ENCODE results near the gene PUM2. TPM values are rescaled to one million over a fixed set of nuclear protein-coding genes. Genes with fewer than 3 reads are reported as not detected.

PUM2 gene
- total and polyA plus RNA-seq, 2 experiments from 2014 or later: 13.6 to 18.3 TPM

DNA sequence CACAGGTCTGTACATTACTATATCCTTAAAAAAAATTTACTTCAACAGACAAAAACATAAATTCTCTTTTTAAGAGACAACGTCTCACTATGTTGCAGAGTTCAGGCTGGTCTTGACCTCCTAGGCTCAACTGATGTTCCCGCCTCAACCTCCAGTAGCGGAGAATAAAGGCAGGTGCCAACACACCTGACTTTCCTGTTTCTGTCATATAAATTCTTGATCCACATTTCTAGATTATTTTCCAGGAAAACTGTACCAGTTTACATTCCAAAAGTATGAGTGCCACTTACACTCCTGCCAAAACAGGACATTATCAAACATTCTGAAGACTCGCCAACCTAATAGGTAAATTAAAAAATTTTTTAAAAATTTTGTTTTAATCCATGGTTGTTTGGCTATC is 48.6 kb downstream of the PUM2 start:
- no peak for TF ChIP-seq EZH2 (IDR thresholded peaks at IDR 0.05; ENCODE audit: insufficient read depth, poor library complexity, severe bottlenecking)
- no peak for TF ChIP-seq EZH2phosphoT487 (IDR thresholded peaks at IDR 0.05; ENCODE audit: insufficient read depth, low read depth)
- H3K79me2 ChIP-seq (ENCODE audit: insufficient read depth): peaks cover 94% of the 10 kb centered on the region
- H3K36me3 ChIP-seq (ENCODE audit: low read depth): peaks cover 28% of the 10 kb centered on the region
- no peak for DNase-seq
- WGBS, 2 experiments (ENCODE audit: low coverage in 1 of 2, low lambda C conversion rate in 2 of 2, missing lambda C conversion rate in 2 of 2): 96 to 98% methylated on average over 4 of the region's 4 CpGs
- H3K27me3 ChIP-seq (replicated peaks; ENCODE audit: insufficient read depth): no peaks in the 10 kb centered on the region
- no peak overlapping the region for H3K27ac ChIP-seq
- no peaks in the 10 kb centered on the region for H3K9me2 ChIP-seq (ENCODE audit: insufficient read depth)
- H2AFZ ChIP-seq: no peak overlapping the region
- H3K9ac ChIP-seq: no peak overlapping the region
- in situ Hi-C loops (cut with MboI): no loop called here
- H3K4me1 ChIP-seq (ENCODE audit: insufficient read depth): peaks cover 31% of the 10 kb centered on the region
- peaks cover 18% of the 10 kb centered on the region for H3F3A ChIP-seq (ENCODE audit: insufficient read depth)
- H3K4me2 ChIP-seq (ENCODE audit: unreplicated experiment): no peak overlapping the region
- no peaks in the 10 kb centered on the region for H3K9me3 ChIP-seq (ENCODE audit: low read depth)
- no peaks in the 10 kb centered on the region for H4K20me1 ChIP-seq (ENCODE audit: insufficient read depth)
- H3K4me3 ChIP-seq: no peak overlapping the region

DNA sequence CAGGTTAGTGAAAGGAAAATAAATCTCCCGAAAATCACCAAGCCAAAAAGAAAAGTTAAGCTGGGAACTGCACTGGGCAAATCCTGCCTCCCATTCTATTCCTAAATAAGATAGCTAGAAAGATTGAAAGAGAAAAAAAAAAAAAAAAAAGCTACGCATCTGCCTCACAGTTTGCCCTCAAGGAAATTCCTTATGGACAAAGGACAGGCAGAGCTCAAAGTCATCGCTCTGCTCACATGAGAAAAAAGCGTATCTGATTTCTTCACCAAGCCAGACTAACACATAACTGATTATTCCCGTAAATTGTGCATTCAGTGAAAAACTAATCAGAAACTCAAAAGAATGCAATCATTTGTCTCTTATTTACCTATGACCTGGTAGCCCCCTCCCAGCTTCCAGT is 50.0 kb downstream of the PUM2 start:
- in situ Hi-C loops (cut with MboI): no loop called here
- Histone ChIP-seq H3K79me2 (ENCODE audit: insufficient read depth) (peaks cover 94% of the 10 kb centered on the region), H3K27ac (no peak overlapping the region), H3K27me3 (replicated peaks; ENCODE audit: insufficient read depth) (no peaks in the 10 kb centered on the region), H3K4me3 (no peak overlapping the region), H2AFZ (no peak overlapping the region), H3K4me1 (ENCODE audit: insufficient read depth) (peaks cover 31% of the 10 kb centered on the region), H3K9me2 (ENCODE audit: insufficient read depth) (no peaks in the 10 kb centered on the region), H3K9me3 (ENCODE audit: low read depth) (no peaks in the 10 kb centered on the region), H3F3A (ENCODE audit: insufficient read depth) (peaks cover 18% of the 10 kb centered on the region), H3K4me2 (ENCODE audit: unreplicated experiment) (no peak overlapping the region), H3K9ac (no peak overlapping the region), H4K20me1 (ENCODE audit: insufficient read depth) (no peaks in the 10 kb centered on the region), H3K36me3 (ENCODE audit: low read depth) (peaks cover 27% of the 10 kb centered on the region)
- 94 to 97% methylated on average over 5 of the region's 5 CpGs for WGBS, 2 experiments (ENCODE audit: low coverage in 1 of 2, low lambda C conversion rate in 2 of 2, missing lambda C conversion rate in 2 of 2)
- no peak for TF ChIP-seq EZH2 (IDR thresholded peaks at IDR 0.05; ENCODE audit: insufficient read depth, poor library complexity, severe bottlenecking)
- TF ChIP-seq EZH2phosphoT487 (IDR thresholded peaks at IDR 0.05; ENCODE audit: insufficient read depth, low read depth): no peak
- DNase-seq: no peak

DNA sequence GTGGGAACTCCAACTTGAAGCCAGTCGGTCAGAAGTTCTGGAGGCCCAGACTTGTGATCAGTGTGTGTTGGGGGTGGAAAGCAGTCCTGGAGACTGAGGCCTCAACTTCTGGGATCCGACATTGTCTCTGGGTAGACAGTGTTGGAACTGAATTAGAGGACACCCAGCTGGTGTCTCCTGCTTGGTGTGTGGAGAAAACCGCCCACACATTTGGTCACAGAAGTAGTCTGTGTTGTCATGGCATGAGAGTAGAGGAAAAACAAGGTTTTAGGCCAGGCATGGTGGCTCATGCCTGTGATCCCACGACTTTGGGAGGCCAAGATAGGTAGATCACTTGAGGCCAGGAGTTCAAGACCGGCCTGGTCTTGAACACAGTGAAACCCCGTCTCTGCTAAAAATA is 51.5 kb downstream of the PUM2 start:
- Histone ChIP-seq H3K36me3 (ENCODE audit: low read depth) (peaks cover 32% of the 10 kb centered on the region), H3K9ac (no peak overlapping the region), H3K9me2 (ENCODE audit: insufficient read depth) (no peaks in the 10 kb centered on the region), H3K27ac (0 out of 2 replicates have a peak overlapping the region, but pooled peaks have one; percentile 6), H3K27me3 (replicated peaks; ENCODE audit: insufficient read depth) (no peaks in the 10 kb centered on the region), H3K4me2 (ENCODE audit: unreplicated experiment) (no peak overlapping the region), H3K4me3 (no peak overlapping the region), H3K79me2 (ENCODE audit: insufficient read depth) (peaks cover 100% of the 10 kb centered on the region), H3K4me1 (ENCODE audit: insufficient read depth) (peaks cover 20% of the 10 kb centered on the region), H3F3A (ENCODE audit: insufficient read depth) (peaks cover 13% of the 10 kb centered on the region; the same call in 1 of the 2 replicates), H2AFZ (no peak overlapping the region), H3K9me3 (ENCODE audit: low read depth) (no peaks in the 10 kb centered on the region), H4K20me1 (ENCODE audit: insufficient read depth) (no peaks in the 10 kb centered on the region)
- DNase-seq: peak; percentile 44
- no peak for TF ChIP-seq EZH2phosphoT487 (IDR thresholded peaks at IDR 0.05; ENCODE audit: insufficient read depth, low read depth)
- TF ChIP-seq EZH2 (IDR thresholded peaks at IDR 0.05; ENCODE audit: insufficient read depth, poor library complexity, severe bottlenecking): no peak
- in situ Hi-C loops (cut with MboI): no loop called here
- WGBS, 2 experiments (ENCODE audit: low coverage in 1 of 2, low lambda C conversion rate in 2 of 2, missing lambda C conversion rate in 2 of 2): 80 to 81% methylated on average over 6 of the region's 6 CpGs

DNA sequence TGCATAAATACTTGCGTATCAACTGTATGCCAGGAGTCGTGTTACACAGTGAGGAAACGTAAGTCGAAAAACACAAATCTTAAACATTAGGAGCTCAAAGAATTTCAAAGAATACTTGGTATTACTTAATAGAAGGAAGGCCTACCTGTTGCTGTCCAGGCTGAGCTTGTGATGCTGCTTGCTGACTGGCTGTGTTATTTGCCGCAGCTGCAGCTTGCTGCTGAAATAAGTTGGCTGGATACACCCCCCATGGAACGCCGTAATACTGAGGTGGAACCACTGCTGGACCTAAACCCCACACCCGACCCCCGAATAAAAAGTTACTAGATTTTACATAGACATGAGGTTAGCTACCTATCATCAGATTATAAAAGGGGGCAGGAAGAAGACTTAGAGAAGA is 56.4 kb downstream of the PUM2 start:
- H3F3A ChIP-seq (ENCODE audit: insufficient read depth): peaks cover 38% of the 10 kb centered on the region
- peaks cover 48% of the 10 kb centered on the region for H3K36me3 ChIP-seq (ENCODE audit: low read depth)
- DNase-seq: no peak
- peaks cover 10% of the 10 kb centered on the region for H3K4me1 ChIP-seq (ENCODE audit: insufficient read depth)
- in situ Hi-C loops (cut with MboI): no loop called here
- no peak overlapping the region for H3K4me3 ChIP-seq
- no peaks in the 10 kb centered on the region for H3K9me2 ChIP-seq (ENCODE audit: insufficient read depth)
- no peaks in the 10 kb centered on the region for H4K20me1 ChIP-seq (ENCODE audit: insufficient read depth)
- H3K4me2 ChIP-seq (ENCODE audit: unreplicated experiment): no peak overlapping the region
- no peaks in the 10 kb centered on the region for H3K9me3 ChIP-seq (ENCODE audit: low read depth)
- peaks cover 67% of the 10 kb centered on the region for H3K79me2 ChIP-seq (ENCODE audit: insufficient read depth)
- H3K27ac ChIP-seq: no peak overlapping the region
- WGBS, 2 experiments (ENCODE audit: low coverage in 1 of 2, low lambda C conversion rate in 2 of 2, missing lambda C conversion rate in 2 of 2): 99% methylated on average over 9 of the region's 9 CpGs
- no peak for TF ChIP-seq EZH2phosphoT487 (IDR thresholded peaks at IDR 0.05; ENCODE audit: insufficient read depth, low read depth)
- no peak for TF ChIP-seq EZH2 (IDR thresholded peaks at IDR 0.05; ENCODE audit: insufficient read depth, poor library complexity, severe bottlenecking)
- H2AFZ ChIP-seq: no peak overlapping the region
- H3K9ac ChIP-seq: no peak overlapping the region
- H3K27me3 ChIP-seq (replicated peaks; ENCODE audit: insufficient read depth): no peaks in the 10 kb centered on the region

DNA sequence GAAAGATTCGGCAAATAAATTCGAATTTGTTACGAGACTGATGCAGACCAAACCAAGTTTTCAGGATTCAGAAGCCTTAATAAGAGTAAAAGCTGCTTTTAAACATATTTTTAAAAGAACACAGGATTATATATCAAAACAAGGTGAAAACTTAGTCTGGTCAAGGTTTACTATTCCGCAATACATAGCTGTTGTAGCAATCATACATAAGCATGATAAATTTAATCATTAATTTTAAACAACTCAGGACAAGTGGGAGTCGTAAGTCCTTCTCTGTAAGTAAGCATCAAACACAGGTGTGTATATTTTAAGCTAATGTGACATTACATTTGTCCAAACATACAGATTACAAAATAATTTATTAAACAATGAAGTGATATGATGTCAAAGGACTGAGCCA is 57.7 kb downstream of the PUM2 start:
- Histone ChIP-seq H3K79me2 (ENCODE audit: insufficient read depth) (peaks cover 61% of the 10 kb centered on the region), H3K27ac (no peak overlapping the region)
- in situ Hi-C loops (cut with MboI): no loop called here

More for the DNA sequence above, 57.7 kb downstream of the PUM2 start:
- TF ChIP-seq EZH2phosphoT487 (IDR thresholded peaks at IDR 0.05; ENCODE audit: insufficient read depth, low read depth) (no peak), EZH2 (IDR thresholded peaks at IDR 0.05; ENCODE audit: insufficient read depth, poor library complexity, severe bottlenecking) (no peak)
- no peak for DNase-seq
- no peak overlapping the region for H3K4me2 ChIP-seq (ENCODE audit: unreplicated experiment)
- WGBS, 2 experiments (ENCODE audit: low coverage in 1 of 2, low lambda C conversion rate in 2 of 2, missing lambda C conversion rate in 2 of 2): 99% methylated on average over 5 of the region's 5 CpGs
- no peaks in the 10 kb centered on the region for H3K9me3 ChIP-seq (ENCODE audit: low read depth)
- H3K36me3 ChIP-seq (ENCODE audit: low read depth): peaks cover 48% of the 10 kb centered on the region
- H3K27me3 ChIP-seq (replicated peaks; ENCODE audit: insufficient read depth): no peaks in the 10 kb centered on the region
- H2AFZ ChIP-seq: no peak overlapping the region
- no peaks in the 10 kb centered on the region for H3K9me2 ChIP-seq (ENCODE audit: insufficient read depth)
- no peaks in the 10 kb centered on the region for H4K20me1 ChIP-seq (ENCODE audit: insufficient read depth)
- H3K4me3 ChIP-seq: no peak overlapping the region
- peaks cover 50% of the 10 kb centered on the region for H3F3A ChIP-seq (ENCODE audit: insufficient read depth)
- no peak overlapping the region for H3K9ac ChIP-seq
- H3K4me1 ChIP-seq (ENCODE audit: insufficient read depth): peaks cover 22% of the 10 kb centered on the region

Measured in GM23248 (cell line).